ENCODE measurements around the gene GRPR. TPM values are rescaled to one million over a fixed set of nuclear protein-coding genes. Genes with fewer than 3 reads are reported as not detected.

Gene GRPR
- polyA plus RNA-seq, 1 donor (not counting 4 experiments of a cell fraction or from before 2014, with no cell fraction given) = 0.08 TPM

GRCh38 chrX:16185725-16186136, 62.4 kb downstream of the GRPR start:
- no peaks in the 10 kb centered on the region for H3K27me3 ChIP-seq (ENCODE audit: control insufficient read depth, extremely low read depth, insufficient read depth, low read length)
- H3K27ac ChIP-seq (ENCODE audit: control insufficient read depth, insufficient read depth, low read length) = no peak overlapping the region
- no peaks in the 10 kb centered on the region for H3K9me1 ChIP-seq (ENCODE audit: control insufficient read depth, extremely low read depth, insufficient read depth, low read length)
- H2AFZ ChIP-seq (ENCODE audit: control insufficient read depth, low read length) = no peak overlapping the region
- H3K4me3 ChIP-seq (ENCODE audit: control insufficient read depth in 2 of 3, extremely low read depth in 1 of 3, insufficient read depth in 2 of 3, low read depth in 1 of 3, low read length in 3 of 3) = no peak overlapping the region
- H4K20me1 ChIP-seq (ENCODE audit: control insufficient read depth, extremely low read depth, insufficient read depth, low read length) = no peaks in the 10 kb centered on the region
- dilution Hi-C loops (cut with MboI; ENCODE audit: extremely low pct_ligation_motif_present, low sequenced_read_pairs) = no loop called here
- no peak overlapping the region for H3K9ac ChIP-seq (ENCODE audit: control insufficient read depth, extremely low read depth, insufficient read depth, low read length)
- no peaks in the 10 kb centered on the region for H3K36me3 ChIP-seq (ENCODE audit: control insufficient read depth in 2 of 2, extremely low read depth in 1 of 2, insufficient read depth in 2 of 2, low read length in 2 of 2)
- no peaks in the 10 kb centered on the region for H3K9me3 ChIP-seq (ENCODE audit: control insufficient read depth, low read depth, low read length)
- FAIRE-seq (peak; percentile 85), DNase-seq (ENCODE audit: low read depth, low spot score) (peak; percentile 55)
- TF ChIP-seq EZH2 (IDR thresholded peaks at IDR 0.05; ENCODE audit: low read length) = no peak
- TF ChIP-seq, protein P1, sequence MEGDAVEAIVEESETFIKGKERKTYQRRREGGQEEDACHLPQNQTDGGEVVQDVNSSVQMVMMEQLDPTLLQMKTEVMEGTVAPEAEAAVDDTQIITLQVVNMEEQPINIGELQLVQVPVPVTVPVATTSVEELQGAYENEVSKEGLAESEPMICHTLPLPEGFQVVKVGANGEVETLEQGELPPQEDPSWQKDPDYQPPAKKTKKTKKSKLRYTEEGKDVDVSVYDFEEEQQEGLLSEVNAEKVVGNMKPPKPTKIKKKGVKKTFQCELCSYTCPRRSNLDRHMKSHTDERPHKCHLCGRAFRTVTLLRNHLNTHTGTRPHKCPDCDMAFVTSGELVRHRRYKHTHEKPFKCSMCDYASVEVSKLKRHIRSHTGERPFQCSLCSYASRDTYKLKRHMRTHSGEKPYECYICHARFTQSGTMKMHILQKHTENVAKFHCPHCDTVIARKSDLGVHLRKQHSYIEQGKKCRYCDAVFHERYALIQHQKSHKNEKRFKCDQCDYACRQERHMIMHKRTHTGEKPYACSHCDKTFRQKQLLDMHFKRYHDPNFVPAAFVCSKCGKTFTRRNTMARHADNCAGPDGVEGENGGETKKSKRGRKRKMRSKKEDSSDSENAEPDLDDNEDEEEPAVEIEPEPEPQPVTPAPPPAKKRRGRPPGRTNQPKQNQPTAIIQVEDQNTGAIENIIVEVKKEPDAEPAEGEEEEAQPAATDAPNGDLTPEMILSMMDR (optimal IDR thresholded peaks at IDR 0.05 in 1 of 3, IDR thresholded peaks at IDR 0.05 in 1 of 3, conservative IDR thresholded peaks at IDR 0.05 in 1 of 3; ENCODE audit: extremely low read depth in 1 of 3, insufficient read depth in 2 of 3, low read length in 3 of 3) = no peak
- H3K4me2 ChIP-seq (ENCODE audit: control insufficient read depth, extremely low read depth, insufficient read depth, low read depth, low read length) = peak overlapping the region; percentile 0
- H3K4me1 ChIP-seq (ENCODE audit: control insufficient read depth, extremely low read depth, insufficient read depth, low read length) = peaks cover 15% of the 10 kb centered on the region
- no peaks in the 10 kb centered on the region for H3K79me2 ChIP-seq (ENCODE audit: control insufficient read depth, insufficient read depth, low read length)

DNA sequence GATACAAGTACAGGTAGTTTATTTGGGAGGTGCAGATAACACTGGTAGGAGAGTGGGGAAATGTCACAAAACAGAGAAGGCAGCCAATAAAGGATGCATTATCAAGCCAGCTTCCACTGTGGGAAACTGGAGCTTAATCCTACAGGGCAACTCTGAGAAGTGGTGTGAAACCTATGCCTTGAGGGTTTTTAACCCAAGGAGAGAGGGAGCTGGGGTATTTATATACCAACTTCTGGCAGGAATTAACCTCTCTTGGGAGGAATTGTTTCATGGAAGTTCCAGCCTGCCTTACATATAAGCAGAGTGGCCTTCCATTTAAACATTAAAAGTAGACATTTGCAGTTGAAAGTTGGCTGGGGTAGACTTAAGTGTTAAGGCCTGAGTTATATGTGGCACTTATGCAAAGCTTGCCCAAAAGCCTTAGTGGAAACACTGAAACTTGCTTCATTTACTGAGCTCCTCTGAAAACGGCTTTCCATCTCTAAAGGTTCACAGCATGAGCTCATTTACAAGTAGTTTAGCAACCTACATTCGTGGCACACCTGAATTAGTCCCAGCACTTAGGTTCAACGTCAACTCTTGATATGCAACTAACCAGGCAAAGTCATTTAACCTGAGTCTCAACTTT, 63.1 kb downstream of the GRPR start:
- DNase-seq (ENCODE audit: low read depth, low spot score) (no peak), FAIRE-seq (no peak)
- Histone ChIP-seq H3K4me3 (ENCODE audit: control insufficient read depth in 2 of 3, extremely low read depth in 1 of 3, insufficient read depth in 2 of 3, low read depth in 1 of 3, low read length in 3 of 3) (no peak overlapping the region), H3K79me2 (ENCODE audit: control insufficient read depth, insufficient read depth, low read length) (no peaks in the 10 kb centered on the region), H3K9me3 (ENCODE audit: control insufficient read depth, low read depth, low read length) (no peaks in the 10 kb centered on the region), H3K4me2 (ENCODE audit: control insufficient read depth, extremely low read depth, insufficient read depth, low read depth, low read length) (no peak overlapping the region), H3K27ac (ENCODE audit: control insufficient read depth, insufficient read depth, low read length) (no peak overlapping the region), H3K4me1 (ENCODE audit: control insufficient read depth, extremely low read depth, insufficient read depth, low read length) (peaks cover 15% of the 10 kb centered on the region), H2AFZ (ENCODE audit: control insufficient read depth, low read length) (no peak overlapping the region), H3K27me3 (ENCODE audit: control insufficient read depth, extremely low read depth, insufficient read depth, low read length) (no peaks in the 10 kb centered on the region), H3K36me3 (ENCODE audit: control insufficient read depth in 2 of 2, extremely low read depth in 1 of 2, insufficient read depth in 2 of 2, low read length in 2 of 2) (no peaks in the 10 kb centered on the region), H4K20me1 (ENCODE audit: control insufficient read depth, extremely low read depth, insufficient read depth, low read length) (no peaks in the 10 kb centered on the region), H3K9ac (ENCODE audit: control insufficient read depth, extremely low read depth, insufficient read depth, low read length) (no peak overlapping the region), H3K9me1 (ENCODE audit: control insufficient read depth, extremely low read depth, insufficient read depth, low read length) (no peaks in the 10 kb centered on the region)
- dilution Hi-C loops (cut with MboI; ENCODE audit: extremely low pct_ligation_motif_present, low sequenced_read_pairs) = no loop called here
- TF ChIP-seq, protein P1 (optimal IDR thresholded peaks at IDR 0.05 in 1 of 3, IDR thresholded peaks at IDR 0.05 in 1 of 3, conservative IDR thresholded peaks at IDR 0.05 in 1 of 3; ENCODE audit: extremely low read depth in 1 of 3, insufficient read depth in 2 of 3, low read length in 3 of 3) = no peak
- TF ChIP-seq EZH2 (IDR thresholded peaks at IDR 0.05; ENCODE audit: low read length) = no peak
